Activated CD8-positive, alpha-beta memory T cell treated with anti-CD3 and anti-CD28 coated beads for 1 hour (primary cell): Measurements from ENCODE around the gene GABRA6.

ENCODE experiments used
- DNase-seq, 2 donors: peaks; one replicate each; pipeline ENCODE4 v3.0.0-alpha.2; 2020; ENCODE audit warnings: low read depth in 1 of 2; ENCODE audit errors: extremely low read depth in 1 of 2

GABRA6 gene

GRCh38 chr5:161751265-161751664, 65.7 kb downstream of the GABRA6 start:
- no peak for DNase-seq
